HCT116 (cell line): ENCODE measurements around the gene MORN5. TPM values are rescaled to one million over a fixed set of nuclear protein-coding genes. Genes with fewer than 3 reads are reported as not detected.

Experiments
- ATAC-seq: fragments of 200-7000 bp; cut with Tn5 transposase; 2 replicates; pipeline ENCODE4 v1.9.1; 2020; ENCODE audit warnings: mild to moderate bottlenecking, moderate library complexity
- BruUV-seq: library from RNA; stranded (reverse); fragments of 400-500 nt; replicated peaks from 2 replicates; lab custom pipeline; 2021; lab: Mats Ljungman, UMichigan
- CTCF ChIA-PET: fragments of 300-600 bp; sonication (Branson Sonifier 250); formaldehyde crosslinking; loops from one replicate; lab custom pipeline; 2021; ENCODE audit warnings: antibody characterized with exemption; lab: Charles Lee
- POLR2A ChIA-PET: fragments of 300-600, 350-600 bp; sonication (Branson Sonifier 250); formaldehyde crosslinking; loops from one replicate; lab custom pipeline; 2021; ENCODE audit warnings: antibody characterized with exemption; lab: Charles Lee
- RAD21 ChIA-PET, 2 experiments: fragments of 300-600 bp; sonication (Branson Sonifier 250); formaldehyde crosslinking; loops; one replicate each; lab custom pipeline; 2023; ENCODE audit warnings: low total read pairs in 2 of 2; ENCODE audit not compliant: uncharacterized antibody in 2 of 2, unreplicated experiment in 2 of 2, low non-redundant PET in 1 of 2; lab: Charles Lee
- DNase-seq: peaks from one replicate; pipeline ENCODE4 v3.0.0-alpha.2; 2010; ENCODE audit warnings: low read depth, low spot score
- H2AFZ ChIP-seq: fragments of 200-600 bp; shearing (Covaris generic), sonication (generic); 2 replicates; pipeline ENCODE4 v1.6.1; 2017; ENCODE audit warnings: low read depth, mixed run types, mixed read lengths, antibody characterized with exemption, low read length; ENCODE audit not compliant: poor library complexity, severe bottlenecking
- H3K27ac ChIP-seq: 2 replicates; pipeline ENCODE4 v1.5.1; 2012; ENCODE audit warnings: low read depth, low read length
- H3K27me3 ChIP-seq: fragments of 200-600 bp; sonication (generic); 2 replicates; pipeline ENCODE4 v1.6.1; 2016; ENCODE audit warnings: mixed run types, low read length, mixed read lengths; ENCODE audit not compliant: insufficient read depth
- H3K36me3 ChIP-seq, 2 experiments: fragments of 200-500 bp in 1 of 2; fragments of 200-600 bp in 1 of 2; sonication (Bioruptor generic) in 1 of 2; sonication (generic) in 1 of 2; 2 replicates each; pipeline versions ENCODE4 v1.5.1 to v1.6.1; 2014 to 2016; ENCODE audit warnings: low read length in 2 of 2, inconsistent platforms in 1 of 2, mixed read lengths in 1 of 2, mixed run types in 1 of 2; ENCODE audit not compliant: insufficient read depth in 2 of 2, control insufficient read depth in 1 of 2
- H3K4me1 ChIP-seq, 2 experiments: fragments of 200-600 bp in 1 of 2; sonication (generic) in 1 of 2; 2 replicates each; pipeline versions ENCODE4 v1.5.1 to v1.6.1; 2012 to 2017; ENCODE audit warnings: low read length in 2 of 2, inconsistent platforms in 1 of 2, mild to moderate bottlenecking in 1 of 2, mixed read lengths in 1 of 2, mixed run types in 1 of 2, moderate library complexity in 1 of 2; ENCODE audit not compliant: insufficient read depth in 2 of 2, control insufficient read depth in 1 of 2
- H3K4me2 ChIP-seq: fragments of 200-600 bp; sonication (generic); 2 replicates; pipeline ENCODE4 v1.6.1; 2017; ENCODE audit warnings: mixed run types, low read length, mixed read lengths
- H3K4me3 ChIP-seq, 2 experiments: fragments of 200-600 bp in 1 of 2; sonication (generic) in 1 of 2; replicated peaks in 1 of 2; 2 replicates each; pipeline ENCODE4 v1.5.1; 2011 to 2016; ENCODE audit warnings: low read length in 2 of 2, control low read depth in 1 of 2, low read depth in 1 of 2, mild to moderate bottlenecking in 1 of 2, mixed read lengths in 1 of 2, mixed run types in 1 of 2
- H3K79me2 ChIP-seq: fragments of 200-600 bp; sonication (generic); 2 replicates; pipeline ENCODE4 v1.6.1; 2017; ENCODE audit warnings: mild to moderate bottlenecking, mixed run types, low read length, moderate library complexity, mixed read lengths; ENCODE audit not compliant: insufficient read depth
- H3K9ac ChIP-seq: fragments of 200-600 bp; sonication (generic); 2 replicates; pipeline ENCODE4 v1.6.1; 2016; ENCODE audit warnings: low read length, mixed read lengths
- H3K9me2 ChIP-seq: fragments of 200-600 bp; sonication (generic), shearing (Covaris generic); 2 replicates; pipeline ENCODE4 v1.6.1; 2017; ENCODE audit warnings: mixed run types, mild to moderate bottlenecking, moderate library complexity; ENCODE audit not compliant: insufficient read depth
- H3K9me3 ChIP-seq, 2 experiments: fragments of 200-500 bp in 1 of 2; fragments of 200-600 bp in 1 of 2; sonication (Bioruptor generic) in 1 of 2; sonication (generic) in 1 of 2; 2 replicates each; pipeline ENCODE4 v1.6.1; 2014 to 2017; ENCODE audit warnings: low read length in 2 of 2, mixed read lengths in 2 of 2, inconsistent platforms in 1 of 2, low read depth in 1 of 2, mild to moderate bottlenecking in 1 of 2, mixed run types in 1 of 2, moderate library complexity in 1 of 2; ENCODE audit not compliant: control insufficient read depth in 1 of 2, insufficient read depth in 1 of 2
- H4K20me1 ChIP-seq: fragments of 200-600 bp; sonication (generic), shearing (Covaris generic); 2 replicates; pipeline ENCODE4 v1.6.1; 2017; ENCODE audit warnings: mixed run types, mild to moderate bottlenecking, moderate library complexity; ENCODE audit not compliant: insufficient read depth
- ATF3 ChIP-seq: IDR thresholded peaks from 2 replicates; pipeline ENCODE4 v1.6.1; 2012
- FOSL1 ChIP-seq: IDR thresholded peaks from 2 replicates; pipeline ENCODE4 v1.6.1; 2012; ENCODE audit warnings: low read depth
- MAX ChIP-seq: IDR thresholded peaks from 2 replicates; pipeline ENCODE4 v1.6.1; 2012
- SP1 ChIP-seq: IDR thresholded peaks from 2 replicates; pipeline ENCODE4 v1.6.1; 2012; ENCODE audit warnings: low read depth
- TCF7L2 ChIP-seq: IDR thresholded peaks from 2 replicates; pipeline ENCODE4 v1.7.0; 2011; ENCODE audit warnings: borderline replicate concordance, inconsistent platforms; ENCODE audit not compliant: insufficient read depth, insufficient read length; ENCODE audit errors: extremely low read depth
- YY1 ChIP-seq: IDR thresholded peaks from 2 replicates; pipeline ENCODE4 v1.6.1; 2011; ENCODE audit warnings: low read length, low read depth, moderate library complexity, mild to moderate bottlenecking; ENCODE audit not compliant: insufficient replicate concordance; ENCODE audit errors: extremely low read depth
- ZNF274 ChIP-seq: fragments of 200-500 bp; sonication (Bioruptor generic); IDR thresholded peaks from 2 replicates; pipeline ENCODE4 v1.6.1; 2014; ENCODE audit warnings: mild to moderate bottlenecking, low read depth, low read length, inconsistent platforms
- intact Hi-C: fragments of 100-400 bp; cut with micrococcal nuclease; formaldehyde crosslinking; loops from 2 replicates; pipeline ENCODE4 v1.10.0; 2022
- total RNA-seq: library from RNA; stranded (reverse); gene quantifications from one replicate; pipeline ENCODE4 v1.2.1, GENCODE V29; 2021; ENCODE audit not compliant: unreplicated experiment

Gene MORN5
- total RNA-seq, 1 experiment from 2014 or later = not detected

DNA sequence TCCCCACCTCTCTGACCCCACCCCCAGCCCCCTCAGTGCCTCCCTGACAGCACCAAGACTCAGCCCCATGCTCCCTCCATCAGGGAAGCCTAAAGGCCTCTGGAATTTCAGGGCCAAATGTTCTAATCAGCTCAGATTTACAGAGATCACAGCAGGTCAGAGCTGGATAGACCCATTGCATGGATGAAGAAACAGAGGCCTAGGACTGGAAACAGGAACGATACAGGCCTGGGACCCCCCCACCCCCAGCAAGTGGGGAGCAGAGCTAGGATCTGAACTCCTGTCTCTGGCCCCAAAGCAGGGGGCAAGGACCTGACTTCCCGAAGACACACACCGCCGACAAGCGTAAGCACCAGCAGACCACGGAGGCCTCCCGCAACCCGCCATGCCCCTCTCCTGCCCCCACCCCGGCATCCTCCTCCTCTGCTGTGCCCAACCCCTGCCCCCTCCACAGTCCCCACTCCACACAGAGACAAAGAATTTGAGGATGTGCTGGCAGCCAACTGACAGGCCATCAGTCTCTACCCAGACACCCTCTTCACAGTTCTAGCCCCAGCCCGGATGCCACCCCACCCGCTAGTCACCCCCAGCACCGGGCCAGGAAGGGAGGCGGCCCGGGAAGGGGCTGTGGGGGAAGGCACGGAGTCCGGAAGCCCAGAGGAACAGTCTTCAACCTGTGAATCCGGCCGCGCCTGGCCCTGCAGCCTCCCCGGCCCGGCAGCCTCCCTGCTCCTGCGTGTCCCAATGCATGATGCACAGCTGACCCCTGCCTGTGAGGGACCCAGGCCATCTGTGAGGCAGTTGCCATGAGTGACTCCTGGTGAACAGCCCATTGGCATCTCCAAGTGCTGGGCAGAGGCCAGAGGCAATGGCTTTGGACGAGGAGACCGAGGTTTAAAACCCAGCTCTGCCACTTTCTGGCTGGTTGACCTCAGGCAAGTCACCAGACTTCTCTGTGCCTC is 31.4 kb upstream of the MORN5 start:
- DNase-seq (no peak), ATAC-seq (no peak)
- BruUV-seq = no TSS peak
- RAD21 ChIA-PET = no interaction called here
- TF ChIP-seq MAX (no peak), TCF7L2 (no peak), FOSL1 (no peak), ZNF274 (no peak), YY1 (no peak), SP1 (no peak), ATF3 (no peak)
- CTCF ChIA-PET = interaction anchor here (8.5 to 9.5 kb wide), 2 partner anchors 30 to 222 kb away, joined by 169 to 229 read pairs; no protein-coding TSS in a partner anchor
- no peaks in the 10 kb centered on the region for H4K20me1 ChIP-seq
- H3K27me3 ChIP-seq = no peaks in the 10 kb centered on the region
- H3K4me3 ChIP-seq = no peak overlapping the region
- intact Hi-C loops = loop anchor here (10.0 kb wide), 1 partner anchor 1227 kb away; the partner anchor contains the start of gene CRB2
- H3K9me3 ChIP-seq = no peaks in the 10 kb centered on the region
- peaks cover 0 to 8% of the 10 kb centered on the region in 2 experiments; a peak in 1 of 4 replicates for H3K4me1 ChIP-seq
- H2AFZ ChIP-seq = no peak overlapping the region
- no peaks in the 10 kb centered on the region for H3K79me2 ChIP-seq
- no peak overlapping the region for H3K27ac ChIP-seq
- H3K9ac ChIP-seq = no peak overlapping the region
- H3K9me2 ChIP-seq = no peaks in the 10 kb centered on the region
- no peaks in the 10 kb centered on the region for H3K36me3 ChIP-seq
- POLR2A ChIA-PET = no interaction called here
- no peak overlapping the region for H3K4me2 ChIP-seq
